ENCODE data around the gene COX7B.
A peak's percentile ranks its signal among the peaks of the same experiment; 100 is the strongest.
"Not testable (repeated sequence)": the region's sequence is repeated elsewhere in the genome, so short reads cannot be mapped to it uniquely, and the experiment has no call there.

COX7B gene

GRCh38 chrX:77899081-77899828, at the start of gene COX7B:
Gene COX7B, plus strand, starts transcription at chrX:77899468. Its CDS starts 86 bp downstream, at chrX:77899554.
- DNase-seq (ENCODE audit: low spot score) = peak; percentile 96

GRCh38 chrX:77875372-77875771, 23.9 kb upstream of the COX7B start:
- no peak for DNase-seq (ENCODE audit: low spot score)

- not testable (repeated sequence) for DNase-seq (ENCODE audit: low spot score)
Measured at GRCh38 chrX:77881418-77881817, 17.9 kb upstream of the COX7B start.

- no peak for DNase-seq (ENCODE audit: low spot score)
Measured at GRCh38 chrX:77892887-77893286, 6.4 kb upstream of the COX7B start.

GRCh38 chrX:77893713-77894112, 5.6 kb upstream of the COX7B start:
- DNase-seq (ENCODE audit: low spot score) = no peak

GRCh38 chrX:77894921-77895886, 4.1 kb upstream of the COX7B start, which contains the start of gene MAGT1:
Gene MAGT1, minus strand, starts transcription at chrX:77895435. Its CDS starts 25 bp downstream, at chrX:77895410.
- peak; percentile 96 for DNase-seq (ENCODE audit: low spot score)

GRCh38 chrX:77900688-77901087, 1.4 kb downstream of the COX7B start:
- DNase-seq (ENCODE audit: low spot score) = peak; percentile 51

- no peak for DNase-seq (ENCODE audit: low spot score)
Measured at GRCh38 chrX:77901506-77901905, 2.2 kb downstream of the COX7B start.

- DNase-seq (ENCODE audit: low spot score) = peak; percentile 90
Measured at GRCh38 chrX:77910108-77910840, 11.0 kb downstream of the COX7B start, which contains the start of gene ATP7A. Gene ATP7A, plus strand, starts transcription at chrX:77910693. Its CDS starts 60,949 bp downstream, at chrX:77971642.

- DNase-seq (ENCODE audit: low spot score) = no peak
Measured at GRCh38 chrX:77917294-77917933, 18.1 kb downstream of the COX7B start.

- no peak for DNase-seq (ENCODE audit: low spot score)
Measured at GRCh38 chrX:77918568-77918967, 19.3 kb downstream of the COX7B start.

GRCh38 chrX:77919370-77919769, 20.1 kb downstream of the COX7B start:
- not testable (repeated sequence) for DNase-seq (ENCODE audit: low spot score)

- no peak for DNase-seq (ENCODE audit: low spot score)
Measured at GRCh38 chrX:77922787-77923186, 23.5 kb downstream of the COX7B start.

- no peak for DNase-seq (ENCODE audit: low spot score)
Measured at GRCh38 chrX:77924320-77924859, 25.1 kb downstream of the COX7B start.

- no peak for DNase-seq (ENCODE audit: low spot score)
Measured at GRCh38 chrX:77925764-77926163, 26.5 kb downstream of the COX7B start.

GRCh38 chrX:77930581-77930980, 31.3 kb downstream of the COX7B start:
- no peak for DNase-seq (ENCODE audit: low spot score)

- no peak for DNase-seq (ENCODE audit: low spot score)
Measured at GRCh38 chrX:77935886-77936285, 36.6 kb downstream of the COX7B start.

- no peak for DNase-seq (ENCODE audit: low spot score)
Measured at GRCh38 chrX:77936299-77936698, 37.0 kb downstream of the COX7B start.

- peak; percentile 6 for DNase-seq (ENCODE audit: low spot score)
Measured at GRCh38 chrX:77937291-77937690, 38.0 kb downstream of the COX7B start.

- no peak for DNase-seq (ENCODE audit: low spot score)
Measured at GRCh38 chrX:77938083-77938680, 38.9 kb downstream of the COX7B start.

- not testable (repeated sequence) for DNase-seq (ENCODE audit: low spot score)
Measured at GRCh38 chrX:77945031-77945430, 45.8 kb downstream of the COX7B start.
